RPMI8226 (cell line): ENCODE data around the gene MOB3A.

ENCODE experiments used
- DNase-seq: peaks from one replicate; pipeline ENCODE4 v3.0.0-alpha.2; 2015

The MOB3A gene

DNA sequence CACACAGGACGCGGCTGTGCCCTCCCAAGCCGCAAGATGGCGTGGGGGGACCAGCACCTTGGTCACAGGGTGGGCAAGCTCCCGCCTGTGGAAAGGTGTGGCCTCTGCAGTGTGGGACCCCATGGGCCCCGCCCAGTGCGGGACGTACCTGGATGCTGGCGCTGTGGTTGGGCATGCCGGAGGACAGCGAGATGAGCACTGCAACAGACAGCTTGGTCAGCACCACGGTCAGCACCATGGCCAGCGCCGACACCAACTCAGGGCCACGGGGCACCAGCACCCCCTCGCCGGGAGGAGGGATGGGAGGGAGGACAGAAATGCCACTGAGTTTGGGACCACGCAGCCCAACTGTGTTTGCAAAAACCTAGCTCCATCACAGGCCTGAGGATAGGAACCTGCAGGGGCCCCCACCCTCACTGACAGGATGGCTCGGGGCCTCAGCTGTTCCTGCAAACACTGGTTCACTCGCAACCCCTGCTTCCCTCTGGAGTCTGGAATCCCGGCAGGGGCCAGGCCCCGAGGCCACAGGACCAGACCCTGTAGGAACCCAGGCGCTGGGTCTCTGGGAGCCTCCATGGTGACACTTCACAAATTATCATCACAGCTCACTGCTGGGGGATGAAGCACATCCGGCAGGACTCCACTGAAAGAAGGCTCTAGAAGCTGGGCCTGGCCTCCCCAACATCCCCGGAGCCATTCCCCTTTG lies 27.7 kb upstream of the MOB3A start:
- DNase-seq: no peak

GRCh38 chr19:2122982-2123381 lies 26.9 kb upstream of the MOB3A start:
- DNase-seq: no peak

GRCh38 chr19:2122251-2122650 lies 26.1 kb upstream of the MOB3A start:
- no peak for DNase-seq

- no peak for DNase-seq
These were observed 25.4 kb upstream of the MOB3A start for GRCh38 chr19:2121416-2122051.

- no peak for DNase-seq
These were observed 24.7 kb upstream of the MOB3A start for GRCh38 chr19:2120821-2121220.

- DNase-seq: no peak
These were observed 24.0 kb upstream of the MOB3A start for GRCh38 chr19:2119921-2120785.

GRCh38 chr19:2118438-2118837 lies 22.3 kb upstream of the MOB3A start:
- no peak for DNase-seq

DNA sequence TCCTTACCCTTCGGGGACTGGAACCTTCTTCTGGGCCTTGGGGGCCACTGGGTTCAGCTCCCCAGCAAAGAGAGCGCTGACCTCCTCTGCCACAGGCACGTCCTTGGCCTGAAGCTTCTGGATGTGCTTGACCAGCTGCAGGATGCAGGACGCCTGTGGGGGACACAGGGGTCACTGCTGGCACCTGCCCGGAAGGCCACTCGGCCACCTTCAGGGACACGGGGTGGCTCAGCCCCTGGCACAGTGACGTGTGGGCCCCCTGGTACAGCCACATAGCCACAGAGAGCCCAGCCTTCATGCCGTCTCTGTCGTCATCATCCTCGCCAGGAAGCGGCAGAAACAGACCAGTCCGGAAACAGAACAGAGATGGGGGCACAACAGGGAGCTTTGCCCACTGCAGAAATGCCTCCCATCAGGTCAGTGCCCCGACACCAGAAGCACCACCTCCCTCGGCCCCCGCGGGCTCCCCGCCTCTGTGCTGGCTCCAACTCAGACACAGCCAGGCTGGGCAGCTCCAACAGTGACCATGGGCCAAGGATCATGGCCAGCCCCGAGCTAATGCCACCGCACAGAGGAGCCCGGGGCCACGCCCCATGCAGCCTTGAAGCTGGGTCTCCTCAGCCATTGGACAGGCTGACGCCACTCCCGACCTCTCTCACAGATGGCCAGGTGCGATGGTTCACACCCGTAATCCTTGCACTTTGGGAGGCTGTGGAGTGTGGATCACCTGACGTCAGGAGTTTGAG lies 21.3 kb upstream of the MOB3A start:
- DNase-seq: no peak

GRCh38 chr19:2116507-2116906 lies 20.4 kb upstream of the MOB3A start:
- DNase-seq: no peak

GRCh38 chr19:2115911-2116426 lies 19.8 kb upstream of the MOB3A start:
- DNase-seq: no peak

DNA sequence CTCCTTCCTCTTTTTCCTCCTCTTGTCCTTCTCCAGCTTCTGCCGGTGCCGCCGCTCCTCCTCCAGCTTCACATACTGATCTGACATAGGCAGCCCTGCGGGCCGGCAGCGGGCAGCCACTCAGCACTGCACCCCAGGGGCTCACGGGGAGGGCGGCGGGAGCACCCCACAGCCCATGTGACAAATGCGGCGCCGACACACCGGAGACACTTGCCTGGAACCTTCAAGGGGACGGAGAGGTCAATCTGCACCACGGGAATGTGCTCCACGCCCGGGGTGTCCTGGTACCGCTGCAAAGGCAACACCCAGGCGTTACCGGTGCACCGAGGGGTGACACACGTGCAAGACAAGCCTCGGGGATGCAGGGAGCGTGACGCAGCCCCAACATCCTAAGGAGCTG lies 19.2 kb upstream of the MOB3A start:
- no peak for DNase-seq

GRCh38 chr19:2114821-2115220 lies 18.7 kb upstream of the MOB3A start:
- no peak for DNase-seq

- DNase-seq: no peak
These were observed 18.1 kb upstream of the MOB3A start for GRCh38 chr19:2114218-2114617.

GRCh38 chr19:2113439-2114211 lies 17.5 kb upstream of the MOB3A start:
- DNase-seq: no peak

DNA sequence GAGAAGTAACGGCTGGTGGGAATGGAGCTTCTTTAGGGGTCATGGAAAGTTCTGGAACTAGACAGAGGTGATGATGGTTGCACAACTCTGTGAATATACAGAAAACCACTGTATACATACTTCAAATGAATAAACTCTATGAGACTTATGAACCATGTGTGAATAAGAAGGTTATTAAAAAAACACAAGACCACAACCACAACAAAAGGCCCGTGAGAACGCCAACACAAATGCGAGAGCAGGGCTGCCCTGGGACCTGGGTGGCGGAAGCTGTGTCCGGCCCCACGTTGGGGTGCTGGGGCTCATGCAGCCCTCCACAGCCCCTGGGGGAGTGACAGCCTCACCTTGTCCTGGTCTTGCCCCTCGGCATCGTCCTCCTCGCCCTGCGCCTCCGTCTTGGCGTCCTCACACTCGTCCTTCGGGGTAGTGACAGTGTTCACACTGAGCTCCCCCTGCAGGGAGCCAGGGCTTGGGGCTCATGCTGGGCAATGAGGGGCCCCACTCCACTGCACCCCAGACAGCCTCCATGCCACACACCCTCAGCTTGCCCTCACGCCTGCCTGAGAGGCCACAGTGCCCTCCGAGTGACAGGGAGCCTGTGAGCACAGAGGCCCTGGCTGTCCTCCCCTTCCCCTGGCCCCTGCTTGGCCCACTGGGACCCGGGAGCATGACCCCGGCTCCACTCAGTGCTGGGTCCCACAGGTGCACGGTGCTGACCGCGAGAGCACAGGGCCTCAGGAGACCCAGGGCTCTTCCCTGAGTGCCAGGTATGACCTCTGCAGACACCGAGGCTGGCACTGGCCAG lies 16.6 kb upstream of the MOB3A start:
- DNase-seq: no peak

- DNase-seq: no peak
These were observed 15.8 kb upstream of the MOB3A start for GRCh38 chr19:2111886-2112285.

DNA sequence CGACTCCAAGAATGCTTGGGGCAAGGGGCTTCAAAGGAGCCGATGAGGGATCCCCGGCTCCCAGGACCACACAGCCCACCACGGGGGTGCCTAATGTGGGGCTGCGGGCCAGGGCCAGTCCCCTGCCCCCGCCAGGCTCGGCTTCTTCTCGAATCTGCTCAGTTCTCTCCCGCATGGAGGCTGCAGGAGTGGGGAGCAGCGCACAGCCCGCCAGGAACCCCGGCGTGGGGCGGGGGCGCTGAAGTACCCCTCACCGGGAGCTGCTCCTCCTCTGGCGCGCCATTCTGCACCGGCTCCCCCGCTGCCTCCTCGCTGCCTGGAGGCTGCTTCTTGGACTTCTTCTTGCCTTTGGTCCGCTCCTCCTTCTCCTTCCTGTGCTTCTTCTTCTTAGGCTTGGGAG lies 15.3 kb upstream of the MOB3A start:
- DNase-seq: no peak

DNA sequence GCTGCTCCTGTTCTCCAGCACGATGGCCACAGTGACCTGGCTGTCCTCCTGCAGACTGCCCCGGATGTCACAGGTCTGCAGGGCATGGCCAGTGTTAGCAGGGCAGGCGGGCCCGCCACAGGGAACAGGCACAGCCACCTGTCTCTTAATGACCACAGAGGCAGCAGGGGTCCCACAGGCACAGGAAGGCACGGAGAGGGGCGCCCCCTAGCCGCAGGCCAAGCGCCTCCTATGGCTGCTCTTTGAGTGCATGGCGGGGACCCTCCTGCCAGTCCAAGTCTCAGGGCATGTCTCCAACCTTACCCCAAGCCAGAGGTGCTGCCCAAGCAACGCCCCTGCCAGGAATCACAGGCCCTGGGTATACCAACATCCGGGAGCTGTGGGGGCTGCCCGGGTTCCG lies 14.7 kb upstream of the MOB3A start:
- no peak for DNase-seq

- DNase-seq: no peak
These were observed 13.1 kb upstream of the MOB3A start for GRCh38 chr19:2109046-2109864.
